ENCODE measurements around the gene ADIPOR2.

ADIPOR2 gene

DNA sequence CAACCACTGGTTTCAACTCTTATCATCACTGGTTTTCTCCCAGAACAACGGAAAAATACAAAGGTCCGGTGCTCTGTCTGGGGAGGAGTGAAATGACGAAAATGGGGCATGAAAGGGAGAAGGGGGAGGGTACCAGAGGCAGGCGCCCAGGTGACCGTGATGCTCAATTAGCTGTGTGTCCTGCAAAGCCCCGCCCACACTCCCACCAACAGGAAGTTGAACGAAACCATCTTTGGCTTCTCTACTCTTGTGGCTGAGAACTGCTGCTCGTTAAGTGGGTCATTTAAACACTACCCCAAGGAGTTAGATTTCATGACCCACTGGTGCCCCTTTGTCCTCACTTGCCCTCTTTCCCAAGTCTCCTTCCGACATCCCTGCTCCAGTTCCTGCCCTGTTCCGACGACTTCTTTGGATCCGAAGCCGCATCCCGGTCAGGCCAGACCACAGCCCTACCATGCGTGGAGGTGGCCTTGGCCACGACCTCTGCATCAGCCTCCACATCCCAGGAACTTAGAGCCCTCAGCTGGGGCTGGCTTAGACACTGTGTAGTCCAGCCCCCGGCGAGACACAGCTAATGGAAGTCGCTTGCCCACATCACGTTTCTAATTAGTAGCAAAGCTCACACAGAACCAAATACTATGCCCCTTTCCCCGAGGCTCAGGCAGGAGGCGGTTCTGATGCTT lies 118.1 kb downstream of the ADIPOR2 start:
- TF ChIP-seq FOXP2 (optimal IDR thresholded peaks at IDR 0.05; ENCODE audit: borderline replicate concordance, extremely low read depth, extremely low read length, insufficient read depth) (no peak), REST (IDR thresholded peaks at IDR 0.05; ENCODE audit: insufficient read depth in 1 of 2, low read depth in 2 of 2, low read length in 2 of 2) (no peak), TAF1 (IDR thresholded peaks at IDR 0.05; ENCODE audit: borderline replicate concordance, insufficient read depth, low read length) (no peak), SIN3A (IDR thresholded peaks at IDR 0.05; ENCODE audit: borderline replicate concordance, insufficient read depth, low read length) (no peak), POLR2AphosphoS5 (IDR thresholded peaks at IDR 0.05; ENCODE audit: low read depth, low read length) (no peak)

GRCh38 chr12:1809591-1810190 lies 118.8 kb downstream of the ADIPOR2 start:
- no peak for TF ChIP-seq POLR2AphosphoS5 (IDR thresholded peaks at IDR 0.05; ENCODE audit: low read depth, low read length)
- no peak for TF ChIP-seq FOXP2 (optimal IDR thresholded peaks at IDR 0.05; ENCODE audit: borderline replicate concordance, extremely low read depth, extremely low read length, insufficient read depth)
- TF ChIP-seq SIN3A (IDR thresholded peaks at IDR 0.05; ENCODE audit: borderline replicate concordance, insufficient read depth, low read length): no peak
- TF ChIP-seq REST (IDR thresholded peaks at IDR 0.05; ENCODE audit: insufficient read depth in 1 of 2, low read depth in 2 of 2, low read length in 2 of 2): no peak

DNA sequence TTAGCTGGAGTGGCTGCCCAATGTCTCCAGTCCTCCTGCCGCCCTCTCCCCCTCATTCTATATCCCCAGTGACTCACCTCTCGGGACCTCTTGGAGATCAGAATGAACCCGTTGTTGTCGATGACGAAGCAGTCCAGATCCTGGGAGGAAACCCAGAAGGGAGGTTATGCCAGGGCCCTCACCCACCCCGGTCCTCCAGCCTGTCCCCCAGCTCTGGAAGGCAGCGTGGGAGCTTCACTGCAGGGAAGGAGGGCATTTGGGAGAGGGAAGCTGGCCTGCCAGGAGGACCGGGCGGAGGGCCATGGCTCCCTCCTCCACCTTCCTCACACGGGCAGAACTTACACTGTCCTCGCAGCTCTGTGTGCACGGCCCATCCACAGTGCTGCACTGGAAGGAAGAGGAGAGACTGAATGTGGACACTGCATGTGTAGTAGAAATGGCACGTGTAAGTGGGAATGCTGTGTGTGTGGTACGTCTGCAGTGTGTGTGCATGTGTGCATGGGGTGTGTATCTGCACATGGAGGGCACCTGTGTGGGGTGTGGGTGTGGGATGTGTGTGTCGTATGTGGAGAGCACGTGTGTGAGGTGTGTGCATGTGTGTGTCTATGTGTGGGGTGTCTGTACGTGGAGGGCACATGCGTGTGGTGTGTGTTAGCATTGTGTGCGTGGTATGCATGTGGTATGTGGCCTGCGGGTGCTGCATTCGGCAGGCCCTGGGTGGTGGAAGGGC lies 119.5 kb downstream of the ADIPOR2 start:
- TF ChIP-seq POLR2AphosphoS5 (IDR thresholded peaks at IDR 0.05; ENCODE audit: low read depth, low read length): no peak
- no peak for TF ChIP-seq REST (IDR thresholded peaks at IDR 0.05; ENCODE audit: insufficient read depth in 1 of 2, low read depth in 2 of 2, low read length in 2 of 2)
- no peak for TF ChIP-seq FOXP2 (optimal IDR thresholded peaks at IDR 0.05; ENCODE audit: borderline replicate concordance, extremely low read depth, extremely low read length, insufficient read depth)
- no peak for TF ChIP-seq TAF1 (IDR thresholded peaks at IDR 0.05; ENCODE audit: borderline replicate concordance, insufficient read depth, low read length)
- no peak for TF ChIP-seq SIN3A (IDR thresholded peaks at IDR 0.05; ENCODE audit: borderline replicate concordance, insufficient read depth, low read length)

DNA sequence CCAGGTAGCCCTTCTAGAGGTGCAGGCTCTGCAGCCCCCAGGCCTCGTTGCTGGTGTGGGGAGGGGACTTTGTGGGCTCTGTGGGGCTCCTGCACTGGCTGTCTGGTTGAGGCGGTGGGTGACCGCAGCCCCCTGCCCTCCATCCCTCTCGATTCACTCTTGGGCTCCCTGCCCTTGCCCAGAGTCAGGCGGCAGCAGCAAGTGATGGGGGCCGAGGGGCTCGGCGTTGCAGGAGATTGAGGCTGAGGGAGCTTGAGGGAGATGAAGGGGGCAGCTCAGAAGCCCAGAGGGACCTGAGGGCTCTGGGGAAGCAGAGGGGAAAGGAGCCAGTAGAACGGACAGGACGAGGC lies 120.0 kb downstream of the ADIPOR2 start:
- TF ChIP-seq REST (IDR thresholded peaks at IDR 0.05; ENCODE audit: insufficient read depth in 1 of 2, low read depth in 2 of 2, low read length in 2 of 2) (no peak), POLR2AphosphoS5 (IDR thresholded peaks at IDR 0.05; ENCODE audit: low read depth, low read length) (no peak), SIN3A (IDR thresholded peaks at IDR 0.05; ENCODE audit: borderline replicate concordance, insufficient read depth, low read length) (no peak), TAF1 (IDR thresholded peaks at IDR 0.05; ENCODE audit: borderline replicate concordance, insufficient read depth, low read length) (no peak), FOXP2 (optimal IDR thresholded peaks at IDR 0.05; ENCODE audit: borderline replicate concordance, extremely low read depth, extremely low read length, insufficient read depth) (no peak)

All from PFSK-1 (cell line).